ENCODE results near the gene KLHL36. TPM values are rescaled to one million over a fixed set of nuclear protein-coding genes. Genes with fewer than 3 reads are reported as not detected.

The KLHL36 gene
- total RNA-seq, 4 donors from 2014 or later = 15.6 to 33.9 (median 18.2) TPM

GRCh38 chr16:84603940-84604339 is 44.4 kb upstream of the KLHL36 start:
- Histone ChIP-seq H3K4me3 (no peak overlapping the region), H3K27ac (peak overlapping the region in 1 of 4 donors; percentile 39), H3K27me3 (no peaks in the 10 kb centered on the region), H3K36me3 (no peaks in the 10 kb centered on the region), H3K9me3 (no peaks in the 10 kb centered on the region), H3K4me1 (peaks cover 0 to 5% of the 10 kb centered on the region in 2 donors)
- DNase-seq (no peak), ATAC-seq (no peak)
- TF ChIP-seq, protein P1, sequence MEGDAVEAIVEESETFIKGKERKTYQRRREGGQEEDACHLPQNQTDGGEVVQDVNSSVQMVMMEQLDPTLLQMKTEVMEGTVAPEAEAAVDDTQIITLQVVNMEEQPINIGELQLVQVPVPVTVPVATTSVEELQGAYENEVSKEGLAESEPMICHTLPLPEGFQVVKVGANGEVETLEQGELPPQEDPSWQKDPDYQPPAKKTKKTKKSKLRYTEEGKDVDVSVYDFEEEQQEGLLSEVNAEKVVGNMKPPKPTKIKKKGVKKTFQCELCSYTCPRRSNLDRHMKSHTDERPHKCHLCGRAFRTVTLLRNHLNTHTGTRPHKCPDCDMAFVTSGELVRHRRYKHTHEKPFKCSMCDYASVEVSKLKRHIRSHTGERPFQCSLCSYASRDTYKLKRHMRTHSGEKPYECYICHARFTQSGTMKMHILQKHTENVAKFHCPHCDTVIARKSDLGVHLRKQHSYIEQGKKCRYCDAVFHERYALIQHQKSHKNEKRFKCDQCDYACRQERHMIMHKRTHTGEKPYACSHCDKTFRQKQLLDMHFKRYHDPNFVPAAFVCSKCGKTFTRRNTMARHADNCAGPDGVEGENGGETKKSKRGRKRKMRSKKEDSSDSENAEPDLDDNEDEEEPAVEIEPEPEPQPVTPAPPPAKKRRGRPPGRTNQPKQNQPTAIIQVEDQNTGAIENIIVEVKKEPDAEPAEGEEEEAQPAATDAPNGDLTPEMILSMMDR (IDR thresholded peaks at IDR 0.05 in 4 of 5, conservative IDR thresholded peaks at IDR 0.05 in 1 of 5) = no peak
- no peak for TF ChIP-seq POLR2A (IDR thresholded peaks at IDR 0.05)
- in situ Hi-C loops (cut with MboI; ENCODE audit: low sequenced_read_pairs in 4 of 4) (no loop called here), intact Hi-C loops (cut with DNase I; ENCODE audit: low total_unique reads) (no loop called here)

- no peaks in the 10 kb centered on the region for H3K27me3 ChIP-seq
- H3K36me3 ChIP-seq = no peaks in the 10 kb centered on the region
- peaks cover 0 to 5% of the 10 kb centered on the region in 2 donors for H3K4me1 ChIP-seq
- H3K9me3 ChIP-seq = no peaks in the 10 kb centered on the region
- TF ChIP-seq, protein P1 (IDR thresholded peaks at IDR 0.05 in 4 of 5, conservative IDR thresholded peaks at IDR 0.05 in 1 of 5) = no peak
- TF ChIP-seq POLR2A (IDR thresholded peaks at IDR 0.05) = no peak
- no peak overlapping the region for H3K4me3 ChIP-seq
- ATAC-seq = no peak
- H3K27ac ChIP-seq = no peak overlapping the region
- in situ Hi-C loops (cut with MboI; ENCODE audit: low sequenced_read_pairs in 4 of 4) = no loop called here
- no peak for DNase-seq
- intact Hi-C loops (cut with DNase I; ENCODE audit: low total_unique reads) = no loop called here
Observed at GRCh38 chr16:84604477-84605013, 43.8 kb upstream of the KLHL36 start.

GRCh38 chr16:84605339-84605848 is 42.9 kb upstream of the KLHL36 start:
- ATAC-seq = no peak
- in situ Hi-C loops (cut with MboI; ENCODE audit: low sequenced_read_pairs in 4 of 4) (no loop called here), intact Hi-C loops (cut with DNase I; ENCODE audit: low total_unique reads) (no loop called here)
- H3K4me1 ChIP-seq = peaks cover 0 to 5% of the 10 kb centered on the region in 2 donors
- H3K36me3 ChIP-seq = no peaks in the 10 kb centered on the region
- no peaks in the 10 kb centered on the region for H3K27me3 ChIP-seq
- no peaks in the 10 kb centered on the region for H3K9me3 ChIP-seq
- H3K4me3 ChIP-seq = no peak overlapping the region
- H3K27ac ChIP-seq = no peak overlapping the region
- TF ChIP-seq, protein P1 (IDR thresholded peaks at IDR 0.05 in 4 of 5, conservative IDR thresholded peaks at IDR 0.05 in 1 of 5) = no peak
- TF ChIP-seq POLR2A (IDR thresholded peaks at IDR 0.05) = no peak
- no peak for DNase-seq

DNA sequence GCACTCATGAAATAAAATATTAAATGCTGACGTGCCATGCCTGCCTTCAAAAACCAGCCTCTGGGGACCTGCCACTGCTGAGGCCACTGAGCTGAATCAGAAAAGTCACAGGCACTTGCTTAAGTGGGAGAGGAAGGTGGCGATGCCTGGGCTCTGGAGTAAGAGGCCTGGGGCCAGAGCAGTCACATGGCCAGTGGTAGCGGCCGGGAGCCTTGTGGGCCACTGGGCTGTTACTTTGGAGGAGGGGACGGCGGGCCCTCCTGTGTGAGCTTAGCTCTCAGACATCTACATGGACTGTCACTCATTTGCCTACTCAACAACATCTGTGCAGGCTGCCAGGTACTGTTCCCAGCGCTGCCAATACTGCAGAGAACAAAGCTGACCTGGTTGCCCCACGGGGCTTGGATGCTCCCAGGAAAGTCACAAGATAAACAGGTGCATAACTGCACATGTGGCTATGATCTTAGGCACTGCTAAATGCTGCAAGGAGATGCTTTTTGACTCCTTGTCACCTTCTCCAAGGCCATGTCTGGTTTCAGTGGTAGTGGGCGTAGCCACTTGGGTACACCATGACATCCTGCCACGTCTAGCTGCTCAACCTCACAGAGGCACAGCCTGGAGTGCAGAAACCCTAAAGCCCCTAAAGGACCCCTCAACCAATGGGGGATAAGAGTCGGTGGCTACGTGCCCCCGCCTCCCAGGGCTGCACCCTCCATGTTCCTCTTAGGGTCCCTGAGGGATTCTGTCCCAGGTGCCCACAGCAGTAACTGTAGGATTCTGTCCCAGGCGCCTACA is 42.0 kb upstream of the KLHL36 start:
- Histone ChIP-seq H3K9me3 (no peaks in the 10 kb centered on the region), H3K27ac (no peak overlapping the region), H3K27me3 (no peaks in the 10 kb centered on the region), H3K36me3 (no peaks in the 10 kb centered on the region), H3K4me3 (no peak overlapping the region), H3K4me1 (peaks cover 0 to 5% of the 10 kb centered on the region in 2 donors)
- in situ Hi-C loops (cut with MboI; ENCODE audit: low sequenced_read_pairs in 4 of 4) = no loop called here
- DNase-seq = no peak
- ATAC-seq = no peak
- TF ChIP-seq, protein P1 (IDR thresholded peaks at IDR 0.05 in 4 of 5, conservative IDR thresholded peaks at IDR 0.05 in 1 of 5) = no peak
- TF ChIP-seq POLR2A (IDR thresholded peaks at IDR 0.05) = no peak
- intact Hi-C loops (cut with DNase I; ENCODE audit: low total_unique reads) = no loop called here
